NCI-H774 (cell line): Measurements from ENCODE around the gene TIMM29.

ENCODE experiments used
- DNase-seq: peaks from one replicate; lab custom pipeline; 2025; lab: John Stamatoyannopoulos, UW

The TIMM29 gene

DNA sequence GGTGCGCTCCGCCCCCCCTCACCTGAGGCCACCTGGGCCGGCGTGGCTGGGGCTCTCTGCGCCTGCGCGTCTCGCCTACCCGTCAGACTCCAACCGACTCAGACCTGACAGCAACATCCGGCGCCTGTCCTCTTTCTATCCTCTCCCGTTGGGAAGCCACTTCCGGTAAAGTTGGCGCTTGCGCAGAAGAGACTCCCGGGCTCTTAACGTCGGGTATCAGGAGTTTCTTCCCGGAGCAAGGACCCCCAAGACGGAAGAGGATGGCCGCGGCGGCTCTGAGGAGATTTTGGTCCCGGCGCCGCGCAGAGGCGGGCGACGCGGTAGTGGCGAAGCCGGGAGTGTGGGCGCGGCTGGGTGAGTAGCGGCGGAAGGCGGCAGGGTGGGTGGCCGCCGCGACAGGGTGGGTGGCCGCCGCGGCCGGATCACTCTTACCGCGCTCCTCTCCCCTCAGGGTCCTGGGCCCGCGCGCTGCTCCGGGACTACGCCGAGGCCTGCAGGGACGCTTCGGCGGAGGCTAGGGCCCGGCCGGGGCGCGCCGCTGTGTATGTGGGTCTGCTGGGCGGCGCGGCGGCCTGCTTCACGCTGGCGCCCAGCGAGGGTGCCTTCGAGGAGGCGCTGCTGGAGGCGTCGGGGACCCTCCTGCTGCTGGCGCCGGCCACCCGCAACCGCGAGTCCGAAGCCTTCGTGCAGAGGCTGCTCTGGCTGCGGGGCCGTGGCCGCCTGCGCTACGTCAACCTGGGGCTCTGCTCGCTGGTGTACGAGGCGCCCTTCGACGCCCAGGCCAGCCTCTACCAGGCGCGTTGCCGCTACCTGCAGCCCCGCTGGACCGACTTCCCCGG is at the start of gene TIMM29, which contains the start of gene YIPF2:
TIMM29 (plus strand) TSS at position 249 of the 839 bp plus-strand sequence; CDS start at position 261, 12 bp downstream.
YIPF2 (minus strand) TSS at position 77 of the 839 bp plus-strand sequence. CDS start 229 bp downstream, outside the sequence.
- peak; percentile 97 for DNase-seq

DNA sequence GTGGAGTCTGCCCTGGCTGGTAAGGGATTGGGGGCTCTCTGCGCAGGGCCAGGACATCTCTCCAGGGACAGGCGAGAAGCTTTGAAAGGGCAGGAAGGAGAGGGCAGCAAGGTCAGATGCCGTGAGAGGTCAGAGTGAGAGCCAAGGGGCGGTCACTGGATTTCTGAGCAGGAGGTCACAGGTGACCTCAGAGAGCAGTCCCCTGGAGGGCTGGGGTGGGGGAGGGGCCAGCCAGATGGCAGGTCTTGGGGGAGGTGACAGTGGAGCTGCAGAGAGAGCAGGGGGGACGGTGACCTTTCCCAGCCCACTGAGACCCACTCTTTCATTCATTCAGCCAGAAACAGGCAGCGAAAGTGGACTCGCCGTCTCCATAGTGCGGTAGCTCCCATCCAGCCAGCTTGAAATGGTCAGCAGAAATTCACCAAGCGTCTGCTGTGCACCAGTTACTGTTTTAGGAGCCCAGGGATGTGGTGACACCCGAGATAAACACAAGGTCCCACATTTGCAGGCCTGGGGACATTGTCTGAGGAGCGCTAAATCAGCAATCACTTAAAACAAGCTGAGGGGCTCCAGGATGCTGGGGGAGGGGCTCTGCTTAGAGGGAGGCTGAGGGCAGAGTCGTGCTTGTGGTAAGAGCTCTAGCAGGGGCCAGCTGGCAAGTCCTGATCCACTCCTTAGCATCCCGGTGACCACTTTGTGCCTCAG is 47.1 kb upstream of the TIMM29 start:
- DNase-seq: no peak

DNA sequence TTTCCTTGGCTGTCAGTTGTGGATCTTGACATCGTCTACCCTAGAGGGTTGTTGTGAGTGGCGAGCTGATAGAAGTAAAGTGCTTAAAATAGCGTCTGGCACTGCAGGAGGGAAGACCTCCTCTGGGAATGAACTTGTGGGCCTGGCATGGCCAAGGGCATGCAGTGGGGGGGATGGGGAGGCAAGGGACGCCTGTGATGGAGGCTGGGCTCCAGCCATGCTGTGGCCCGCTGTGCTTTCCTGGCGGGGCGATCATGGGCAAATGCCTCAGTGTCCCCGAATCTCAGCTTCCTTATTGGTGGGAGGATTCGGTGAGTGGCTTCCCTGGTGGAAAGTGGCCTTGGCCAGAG is 46.5 kb upstream of the TIMM29 start:
- DNase-seq: no peak

DNA sequence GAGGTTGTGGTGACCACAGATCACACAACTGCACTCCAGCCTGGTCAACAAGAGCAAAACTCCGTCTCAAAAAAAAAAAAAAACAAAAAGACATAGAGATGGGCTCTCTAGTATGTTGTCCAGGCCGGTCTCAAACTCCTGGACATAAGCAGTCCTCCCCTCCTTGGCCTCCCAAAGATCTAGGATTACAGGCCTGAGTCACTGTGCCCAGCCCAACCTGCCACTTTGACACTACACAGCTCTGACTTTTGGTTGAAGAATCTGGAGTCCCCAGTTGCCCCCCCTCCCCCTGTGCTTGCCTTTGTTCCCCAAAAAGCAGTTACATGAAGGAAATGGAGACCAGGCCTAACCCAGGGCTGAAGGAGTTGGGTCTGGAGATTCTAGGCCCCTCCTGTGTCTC is 44.3 kb upstream of the TIMM29 start:
- DNase-seq: no peak

DNA sequence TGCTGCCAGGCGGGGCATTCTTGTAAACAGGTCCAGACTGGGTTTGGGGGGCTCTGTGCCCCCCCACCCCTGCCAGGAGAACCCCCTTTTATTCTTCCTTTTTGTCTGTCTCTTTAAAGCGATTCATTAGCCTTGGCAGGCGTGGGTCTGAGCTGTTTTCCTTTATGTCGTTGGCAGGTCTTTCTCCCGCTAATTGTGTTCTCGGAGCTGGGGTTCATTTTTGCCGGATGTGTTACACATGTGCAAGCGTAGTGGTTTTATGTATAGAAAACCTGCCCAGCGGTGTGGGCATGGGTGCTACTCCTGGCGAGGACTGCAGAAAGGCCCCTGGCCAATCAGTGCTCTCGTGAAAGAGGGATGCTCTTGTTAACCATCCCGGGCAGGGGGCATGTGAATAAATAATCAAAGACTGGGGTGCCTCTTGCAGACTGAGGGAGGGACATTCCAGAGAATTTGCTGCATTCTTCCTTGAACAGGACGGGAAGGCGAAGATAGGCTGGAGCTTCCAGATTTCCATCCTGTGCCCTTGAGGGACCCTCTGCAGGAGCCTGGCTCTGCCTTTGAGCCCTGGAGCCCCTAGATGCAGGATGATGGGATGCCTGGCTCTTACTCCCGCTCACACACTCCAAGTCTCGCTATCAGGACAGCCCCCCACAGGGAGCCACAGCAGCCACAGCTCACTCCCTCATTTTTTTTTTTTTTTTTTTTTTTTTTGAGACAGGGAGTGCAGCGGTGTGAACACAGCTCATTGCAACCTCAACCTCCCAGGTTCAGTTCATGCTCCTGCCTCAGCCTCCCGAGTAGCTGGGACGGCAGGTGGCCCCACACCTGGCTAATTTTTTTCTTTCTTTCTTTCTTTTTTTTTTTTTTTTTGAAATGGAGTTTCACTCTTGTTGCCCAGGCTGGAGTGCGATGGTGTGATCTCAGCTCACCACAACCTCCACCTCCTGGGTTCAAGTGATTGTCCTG is 43.1 kb upstream of the TIMM29 start:
- no peak for DNase-seq

- no peak for DNase-seq
These were observed 40.8 kb upstream of the TIMM29 start for GRCh38 chr19:10887616-10888367.

GRCh38 chr19:10888421-10888866 is 40.2 kb upstream of the TIMM29 start:
- DNase-seq: no peak

- DNase-seq: no peak
These were observed 38.7 kb upstream of the TIMM29 start for GRCh38 chr19:10889880-10890279.

- DNase-seq: no peak
These were observed 37.1 kb upstream of the TIMM29 start for GRCh38 chr19:10891405-10892086.

- DNase-seq: no peak
These were observed 36.4 kb upstream of the TIMM29 start for GRCh38 chr19:10892256-10892655.

- DNase-seq: no peak
These were observed 33.7 kb upstream of the TIMM29 start for GRCh38 chr19:10894911-10895213.

GRCh38 chr19:10895363-10895762 is 33.2 kb upstream of the TIMM29 start:
- DNase-seq: no peak

DNA sequence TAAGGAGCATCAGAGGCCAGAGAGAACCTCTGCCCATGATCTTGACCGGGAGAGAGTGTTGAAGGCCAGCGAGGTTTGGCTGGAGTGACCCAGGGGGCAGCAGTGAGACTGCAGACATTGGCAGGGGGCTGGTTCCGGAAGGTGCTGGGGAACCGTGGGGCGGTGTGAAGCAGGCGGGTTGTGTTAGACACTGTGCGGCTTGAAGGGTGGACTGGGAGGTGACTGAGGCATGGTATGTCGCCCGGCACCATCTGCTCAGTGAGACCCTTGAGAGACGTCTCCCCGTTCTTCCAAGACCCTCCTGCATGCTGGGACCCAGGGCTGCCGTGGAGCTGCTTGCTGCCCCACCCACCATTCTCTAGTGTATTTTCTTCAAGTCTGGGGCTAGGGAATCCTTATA is 32.7 kb upstream of the TIMM29 start:
- DNase-seq: no peak

GRCh38 chr19:10896851-10897526 is 31.6 kb upstream of the TIMM29 start:
- DNase-seq: no peak

- DNase-seq: no peak
These were observed 30.0 kb upstream of the TIMM29 start for GRCh38 chr19:10898633-10899032.

DNA sequence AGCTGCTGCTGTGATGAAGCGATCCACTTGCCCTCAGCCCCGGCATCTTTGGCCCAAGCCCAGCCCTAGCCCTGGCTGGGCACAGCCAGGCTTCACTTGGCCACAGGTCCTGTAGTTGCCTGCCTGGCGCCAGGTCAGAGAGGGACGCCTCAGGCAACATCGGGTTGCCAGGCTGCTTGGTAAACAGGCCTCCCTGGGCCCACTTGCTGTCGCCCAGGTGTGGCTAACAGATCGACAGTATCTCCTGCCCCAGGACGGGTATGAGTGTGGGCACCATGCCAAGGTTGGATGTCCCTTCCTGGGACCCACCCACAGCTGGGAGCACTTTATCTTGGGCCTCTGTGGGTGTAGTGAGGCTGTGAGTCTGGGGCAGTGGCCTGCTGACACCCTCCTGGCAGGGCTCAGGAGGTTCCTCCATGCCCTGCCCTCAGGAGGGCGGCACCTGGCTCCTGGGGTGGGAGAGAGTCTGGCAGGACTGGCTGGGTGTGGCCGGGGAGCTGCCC is 29.4 kb upstream of the TIMM29 start:
- DNase-seq: peak; percentile 4

DNA sequence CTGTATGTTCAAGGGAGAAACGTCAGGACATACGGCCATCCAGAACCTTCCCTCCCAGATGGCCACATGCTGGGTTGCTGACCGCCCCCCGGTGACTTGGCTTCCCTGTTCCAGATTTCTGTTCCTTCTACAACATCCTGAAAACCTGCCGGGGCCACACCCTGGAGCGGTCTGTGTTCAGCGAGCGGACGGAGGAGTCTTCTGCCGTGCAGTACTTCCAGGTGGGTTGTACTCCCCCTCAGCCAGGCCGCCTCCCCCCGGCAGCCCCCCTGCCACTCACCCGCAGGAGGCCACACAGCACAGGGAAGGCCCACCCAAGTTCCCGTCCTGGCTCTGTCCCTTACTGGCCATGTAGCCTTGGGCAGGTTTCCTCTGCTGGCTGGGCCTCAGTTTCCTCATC is 20.7 kb upstream of the TIMM29 start:
- no peak for DNase-seq

DNA sequence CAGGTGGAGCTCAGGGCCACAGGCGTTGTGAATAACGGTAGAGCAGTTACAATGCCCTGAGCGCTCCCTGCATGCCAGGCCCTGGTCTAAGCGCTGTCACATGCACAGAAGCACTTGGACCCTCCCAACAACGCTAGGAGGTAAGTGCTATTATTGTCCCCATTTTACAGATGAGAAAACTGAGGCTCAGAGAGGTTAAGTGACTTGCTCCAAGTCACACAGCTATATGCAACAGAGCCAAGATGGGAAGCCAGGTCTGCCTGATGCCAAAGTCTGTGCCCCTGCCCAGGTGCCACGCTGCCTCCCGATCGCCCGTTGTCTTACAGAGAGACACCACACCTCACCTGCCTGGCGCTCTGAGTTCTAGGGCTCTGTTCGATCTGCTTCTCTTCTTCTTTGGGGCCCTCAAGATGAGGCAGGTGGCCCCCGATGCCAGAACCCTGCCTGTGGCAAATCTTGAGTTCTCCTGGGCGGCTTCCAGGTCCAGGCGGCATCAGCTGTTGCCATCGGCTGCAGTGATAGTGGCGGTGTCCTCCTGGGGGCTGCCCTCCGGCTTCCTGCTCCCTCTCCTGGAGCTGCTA is 20.1 kb upstream of the TIMM29 start:
- no peak for DNase-seq

GRCh38 chr19:10911579-10912363 is 16.8 kb upstream of the TIMM29 start:
- no peak for DNase-seq
